ENCODE data around the gene D2HGDH.

D2HGDH gene

DNA sequence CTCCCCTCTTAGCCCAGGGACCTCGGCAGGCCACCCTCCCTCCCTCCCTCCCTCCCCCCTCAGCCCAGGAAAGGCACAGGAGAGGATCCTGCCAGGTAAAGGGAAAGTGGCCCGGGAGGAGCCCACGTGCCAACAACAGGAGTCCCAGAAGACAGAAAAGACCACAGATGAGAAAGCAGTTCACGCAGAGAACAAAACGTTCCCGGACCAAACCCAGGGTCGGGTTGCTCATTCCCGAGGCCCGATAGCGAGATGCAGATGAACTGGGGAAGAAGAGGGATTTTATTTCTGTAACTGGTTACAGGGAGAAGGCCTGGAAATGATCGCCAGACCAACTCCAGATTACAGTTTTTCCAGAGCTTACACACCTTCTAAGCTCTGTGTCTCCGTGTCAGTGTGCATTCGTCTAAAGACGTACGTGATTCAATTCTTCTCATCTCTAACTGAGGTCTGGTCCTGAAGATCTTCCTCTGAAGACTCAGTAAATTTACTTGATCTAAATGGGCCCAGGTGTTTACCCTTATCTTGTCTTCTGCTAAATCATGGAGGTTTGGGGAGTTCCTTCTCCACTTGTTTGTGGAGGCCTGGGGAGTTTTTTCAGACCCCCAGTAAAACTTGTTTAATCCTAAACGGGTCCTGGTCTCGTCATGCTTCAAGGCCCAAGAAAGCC lies 73.8 kb downstream of the D2HGDH start:
- H3K36me3 ChIP-seq (ENCODE audit: low read depth): no peaks in the 10 kb centered on the region
- ATAC-seq (ENCODE audit: low read depth) (no peak), DNase-seq (ENCODE audit: low spot score) (no peak)
- no peaks in the 10 kb centered on the region for H3K9me3 ChIP-seq (ENCODE audit: severe bottlenecking)
- no peaks in the 10 kb centered on the region for H3K4me1 ChIP-seq (ENCODE audit: insufficient read depth, poor library complexity, severe bottlenecking)
- no peak for TF ChIP-seq CTCF (IDR thresholded peaks at IDR 0.05; ENCODE audit: poor library complexity, severe bottlenecking)
- peaks cover 9% of the 10 kb centered on the region for H3K27me3 ChIP-seq (ENCODE audit: insufficient read depth, poor library complexity, severe bottlenecking)
- no peak overlapping the region for H3K4me3 ChIP-seq (ENCODE audit: severe bottlenecking)
- H3K27ac ChIP-seq (ENCODE audit: poor library complexity, severe bottlenecking): no peak overlapping the region

GRCh38 chr2:241808721-241809382 lies 74.4 kb downstream of the D2HGDH start, which contains the start of gene NEU4:
TSS of gene NEU4 (plus strand) at chr2:241809193. CDS start at chr2:241814485, 5,292 bp downstream.
- Histone ChIP-seq H3K27me3 (ENCODE audit: insufficient read depth, poor library complexity, severe bottlenecking) (peaks cover 9% of the 10 kb centered on the region), H3K36me3 (ENCODE audit: low read depth) (no peaks in the 10 kb centered on the region), H3K9me3 (ENCODE audit: severe bottlenecking) (no peaks in the 10 kb centered on the region), H3K4me1 (ENCODE audit: insufficient read depth, poor library complexity, severe bottlenecking) (no peaks in the 10 kb centered on the region), H3K4me3 (ENCODE audit: severe bottlenecking) (no peak within 1 kb of the TSS), H3K27ac (ENCODE audit: poor library complexity, severe bottlenecking) (no peak within 1 kb of the TSS)
- no peak for TF ChIP-seq CTCF (IDR thresholded peaks at IDR 0.05; ENCODE audit: poor library complexity, severe bottlenecking)
- ATAC-seq (ENCODE audit: low read depth): no peak
- no peak for DNase-seq (ENCODE audit: low spot score)

DNA sequence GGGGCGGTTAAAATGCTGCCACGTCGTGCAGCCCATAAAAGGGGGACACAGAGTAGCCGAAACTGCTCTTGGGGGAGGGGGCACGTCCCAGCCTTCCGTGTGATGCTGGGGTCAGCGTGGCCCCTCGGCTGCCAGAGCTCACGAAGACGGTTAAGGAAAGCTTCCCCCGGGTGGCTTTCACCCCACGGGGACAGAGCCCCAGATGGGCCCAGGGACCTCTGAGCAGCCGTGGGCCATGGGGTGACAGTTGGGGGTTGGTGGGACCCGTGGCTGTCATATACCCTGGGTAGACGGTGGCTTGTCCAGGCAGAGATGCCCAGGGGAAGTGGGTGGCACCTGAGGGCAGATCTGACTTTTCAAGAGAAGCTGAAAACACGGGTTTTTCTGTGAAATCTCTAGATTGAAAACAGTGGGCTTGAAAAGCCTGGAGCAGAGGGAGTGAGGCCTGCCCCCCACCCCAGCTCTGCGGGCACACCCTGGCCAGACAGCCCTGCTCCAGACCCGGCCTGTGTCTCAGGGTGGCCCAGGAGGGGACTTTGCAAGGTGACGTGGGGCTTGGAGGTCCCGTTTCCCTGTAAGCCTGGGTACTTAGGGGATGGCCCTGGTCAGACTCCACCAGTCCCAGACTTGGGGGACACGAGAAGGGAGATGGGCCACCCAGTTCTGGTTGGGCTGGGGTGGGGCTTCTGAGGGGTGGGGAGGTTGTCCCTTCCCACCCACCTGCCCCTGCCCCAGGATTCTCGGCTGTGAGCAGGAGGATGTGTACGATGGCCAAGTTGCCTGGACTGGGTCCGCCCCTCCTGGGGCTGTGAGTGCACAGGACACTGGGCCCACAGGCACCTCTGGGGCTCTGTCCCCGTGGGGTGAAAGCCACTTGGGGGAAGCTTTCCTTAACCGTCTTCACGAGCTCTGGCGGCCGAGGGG lies 75.2 kb downstream of the D2HGDH start:
- Histone ChIP-seq H3K4me1 (ENCODE audit: insufficient read depth, poor library complexity, severe bottlenecking) (no peaks in the 10 kb centered on the region), H3K36me3 (ENCODE audit: low read depth) (no peaks in the 10 kb centered on the region), H3K27ac (ENCODE audit: poor library complexity, severe bottlenecking) (no peak overlapping the region), H3K9me3 (ENCODE audit: severe bottlenecking) (no peaks in the 10 kb centered on the region), H3K27me3 (ENCODE audit: insufficient read depth, poor library complexity, severe bottlenecking) (peaks cover 2% of the 10 kb centered on the region), H3K4me3 (ENCODE audit: severe bottlenecking) (no peak overlapping the region)
- ATAC-seq (ENCODE audit: low read depth) (no peak), DNase-seq (ENCODE audit: low spot score) (no peak)
- no peak for TF ChIP-seq CTCF (IDR thresholded peaks at IDR 0.05; ENCODE audit: poor library complexity, severe bottlenecking)

DNA sequence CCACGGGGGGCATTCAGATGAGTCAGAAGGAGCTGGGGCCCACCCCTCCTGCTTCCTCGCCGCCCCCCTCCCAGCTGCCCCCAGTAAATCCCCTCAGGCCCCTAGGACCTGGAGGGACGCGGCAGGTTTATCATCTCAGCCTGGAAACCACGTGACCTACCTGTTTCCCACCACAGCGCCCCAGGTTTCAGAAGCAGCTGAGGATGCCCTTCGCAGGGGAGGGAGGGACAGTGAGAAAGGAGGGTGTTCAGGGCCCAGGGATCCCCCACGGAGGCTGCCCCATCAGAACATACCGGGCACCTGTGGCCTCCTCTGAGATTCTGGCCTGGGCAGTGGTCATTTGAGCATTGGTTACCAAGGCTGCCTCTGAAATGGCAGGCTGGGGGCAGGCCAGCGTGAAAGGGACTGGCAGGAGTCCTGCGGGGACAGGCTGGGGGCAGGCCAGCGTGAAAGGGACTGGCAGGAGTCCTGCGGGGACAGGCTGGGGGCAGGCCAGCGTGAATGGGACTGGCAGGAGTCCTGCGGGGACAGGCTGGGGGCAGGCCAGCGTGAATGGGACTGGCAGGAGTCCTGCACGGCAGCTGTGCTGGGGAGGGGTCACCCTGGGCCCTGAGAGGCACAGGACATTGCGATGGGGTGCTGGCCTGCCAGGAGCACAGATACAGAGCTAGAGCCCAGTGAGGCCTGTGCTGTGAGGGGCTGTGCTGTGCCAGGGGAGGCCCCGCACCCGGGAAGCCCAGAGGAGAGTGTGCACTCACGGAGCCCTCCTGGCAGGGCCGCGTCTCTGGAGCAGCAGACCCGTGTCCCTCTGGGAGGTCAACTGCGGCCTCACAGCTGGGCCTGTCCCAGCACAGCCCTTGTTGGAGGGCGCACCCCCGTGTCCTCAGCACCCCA lies 76.1 kb downstream of the D2HGDH start:
- DNase-seq (ENCODE audit: low spot score): no peak
- ATAC-seq (ENCODE audit: low read depth): peak; percentile 32; the same call in 2 of the 3 replicates
- Histone ChIP-seq H3K4me3 (ENCODE audit: severe bottlenecking) (no peak overlapping the region), H3K36me3 (ENCODE audit: low read depth) (no peaks in the 10 kb centered on the region), H3K4me1 (ENCODE audit: insufficient read depth, poor library complexity, severe bottlenecking) (no peaks in the 10 kb centered on the region), H3K27me3 (ENCODE audit: insufficient read depth, poor library complexity, severe bottlenecking) (no peaks in the 10 kb centered on the region), H3K9me3 (ENCODE audit: severe bottlenecking) (no peaks in the 10 kb centered on the region), H3K27ac (ENCODE audit: poor library complexity, severe bottlenecking) (no peak overlapping the region)
- no peak for TF ChIP-seq CTCF (IDR thresholded peaks at IDR 0.05; ENCODE audit: poor library complexity, severe bottlenecking)

Data from RWPE2 (cell line).